GM06990 (cell line): Measurements from ENCODE around the gene BAIAP2.
"Not testable (repeated sequence)": the region's sequence is repeated elsewhere in the genome, so short reads cannot be mapped to it uniquely, and the experiment has no call there.

Experiments used
- DNase-seq: peaks from one replicate; pipeline ENCODE4 v3.0.0-alpha.2; 2011; ENCODE audit not compliant: insufficient read length; ENCODE audit errors: extremely low read depth
- H3K27me3 ChIP-seq: replicated peaks from 2 replicates; pipeline ENCODE4 v1.6.0; 2011; ENCODE audit warnings: low read length; ENCODE audit not compliant: control insufficient read depth, insufficient read depth
- H3K36me3 ChIP-seq: 2 replicates; pipeline ENCODE4 v1.5.1; 2011; ENCODE audit warnings: low read length; ENCODE audit not compliant: control insufficient read depth, insufficient read depth
- H3K4me3 ChIP-seq: replicated peaks from 2 replicates; pipeline ENCODE4 v1.5.1; 2011; ENCODE audit warnings: low read depth, mild to moderate bottlenecking, control low read depth, low read length
- TF ChIP-seq, protein P1 (sequence below): IDR thresholded peaks from 2 replicates; pipeline ENCODE4 v1.5.1; 2011; ENCODE audit warnings: low read length, control low read depth, mild to moderate bottlenecking, inconsistent platforms; ENCODE audit not compliant: insufficient read depth, poor library complexity, severe bottlenecking

BAIAP2 gene

DNA sequence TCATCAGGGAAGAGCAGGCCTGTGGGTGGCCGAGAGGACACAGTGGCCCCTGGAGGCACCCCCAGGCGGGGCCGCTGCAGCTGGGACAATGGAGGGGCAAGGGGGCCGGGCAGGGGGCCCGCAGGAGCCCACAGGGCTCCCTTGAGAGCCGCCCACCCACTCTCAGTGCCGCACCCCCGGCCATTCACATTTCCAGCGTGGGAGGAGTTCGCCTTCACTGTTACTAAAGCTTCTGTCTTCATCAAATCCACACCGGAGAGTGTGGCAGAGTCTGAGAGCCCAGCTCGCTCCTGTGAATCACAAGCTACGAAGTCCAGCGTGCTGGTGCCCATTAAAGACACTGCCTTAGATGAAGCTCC, 109.5 kb downstream of the BAIAP2 start:
- H3K4me3 ChIP-seq: no peak overlapping the region
- TF ChIP-seq, protein P1, sequence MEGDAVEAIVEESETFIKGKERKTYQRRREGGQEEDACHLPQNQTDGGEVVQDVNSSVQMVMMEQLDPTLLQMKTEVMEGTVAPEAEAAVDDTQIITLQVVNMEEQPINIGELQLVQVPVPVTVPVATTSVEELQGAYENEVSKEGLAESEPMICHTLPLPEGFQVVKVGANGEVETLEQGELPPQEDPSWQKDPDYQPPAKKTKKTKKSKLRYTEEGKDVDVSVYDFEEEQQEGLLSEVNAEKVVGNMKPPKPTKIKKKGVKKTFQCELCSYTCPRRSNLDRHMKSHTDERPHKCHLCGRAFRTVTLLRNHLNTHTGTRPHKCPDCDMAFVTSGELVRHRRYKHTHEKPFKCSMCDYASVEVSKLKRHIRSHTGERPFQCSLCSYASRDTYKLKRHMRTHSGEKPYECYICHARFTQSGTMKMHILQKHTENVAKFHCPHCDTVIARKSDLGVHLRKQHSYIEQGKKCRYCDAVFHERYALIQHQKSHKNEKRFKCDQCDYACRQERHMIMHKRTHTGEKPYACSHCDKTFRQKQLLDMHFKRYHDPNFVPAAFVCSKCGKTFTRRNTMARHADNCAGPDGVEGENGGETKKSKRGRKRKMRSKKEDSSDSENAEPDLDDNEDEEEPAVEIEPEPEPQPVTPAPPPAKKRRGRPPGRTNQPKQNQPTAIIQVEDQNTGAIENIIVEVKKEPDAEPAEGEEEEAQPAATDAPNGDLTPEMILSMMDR: no peak
- no peaks in the 10 kb centered on the region for H3K36me3 ChIP-seq
- no peak for DNase-seq
- no peaks in the 10 kb centered on the region; the same call in 1 of the 2 replicates for H3K27me3 ChIP-seq

DNA sequence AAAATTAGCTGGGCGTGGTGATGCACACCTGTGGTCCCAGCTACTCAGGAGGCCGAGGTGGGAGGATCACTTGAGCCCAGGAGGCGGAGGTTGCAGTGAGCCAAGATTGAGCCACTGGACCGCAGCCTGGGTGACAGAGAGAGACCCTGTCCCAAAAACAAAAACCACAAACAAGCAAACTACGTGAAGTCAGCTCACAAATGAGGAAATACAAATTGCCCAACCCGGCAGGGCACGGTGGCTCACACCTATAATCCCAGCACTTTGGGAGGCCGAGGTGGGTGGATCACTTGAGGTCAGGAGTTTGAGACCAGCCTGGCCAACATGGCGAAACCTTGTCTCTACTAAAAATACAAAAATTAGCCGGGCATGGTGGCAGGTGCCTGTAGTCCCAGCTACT, 111.3 kb downstream of the BAIAP2 start:
- DNase-seq, H3K27me3 ChIP-seq, H3K36me3 ChIP-seq, H3K4me3 ChIP-seq: not testable (repeated sequence)

DNA sequence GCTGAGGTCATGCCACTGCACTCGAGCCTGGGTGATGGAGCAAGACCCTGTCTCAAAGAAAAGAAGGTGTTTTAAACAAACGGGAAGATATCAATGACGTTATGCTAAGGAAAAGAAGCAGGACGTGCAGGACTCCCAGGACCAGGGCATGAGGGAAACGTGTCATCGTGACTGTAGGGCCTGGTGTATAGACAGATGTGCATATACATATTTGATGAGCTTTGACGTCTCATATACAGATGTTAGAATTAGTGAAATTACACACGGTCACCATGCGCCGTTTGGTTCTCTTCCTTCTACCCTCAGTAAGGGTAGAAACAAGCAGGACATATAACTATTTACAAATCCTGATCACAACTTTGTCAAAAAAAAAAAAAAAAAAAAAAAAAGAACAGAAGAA, 112.8 kb downstream of the BAIAP2 start:
- H3K27me3 ChIP-seq: no peaks in the 10 kb centered on the region; the same call in 1 of the 2 replicates
- TF ChIP-seq, protein P1: no peak
- H3K4me3 ChIP-seq: no peak overlapping the region
- DNase-seq: no peak
- H3K36me3 ChIP-seq: no peaks in the 10 kb centered on the region

DNA sequence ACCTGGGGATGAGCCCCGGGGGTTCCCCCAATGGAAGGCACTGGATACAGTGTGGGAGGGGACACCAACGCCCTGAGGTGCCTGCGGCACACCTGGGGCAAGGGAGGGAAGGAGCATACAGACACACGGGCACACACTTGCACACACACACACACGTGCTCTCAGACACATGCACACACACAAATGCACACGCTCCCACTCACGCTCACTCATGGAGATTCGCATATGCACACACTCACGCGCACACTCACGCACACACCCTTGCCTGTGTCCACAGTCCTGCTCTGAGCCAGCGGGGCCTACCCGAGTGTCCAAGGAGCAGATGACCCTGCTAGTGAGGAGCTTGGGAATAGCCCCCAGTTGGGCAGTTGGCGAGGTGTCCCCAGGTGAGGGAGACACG, 113.6 kb downstream of the BAIAP2 start:
- DNase-seq: no peak
- no peak overlapping the region for H3K4me3 ChIP-seq
- H3K36me3 ChIP-seq: no peaks in the 10 kb centered on the region
- TF ChIP-seq, protein P1: no peak
- H3K27me3 ChIP-seq: no peaks in the 10 kb centered on the region; the same call in 1 of the 2 replicates

DNA sequence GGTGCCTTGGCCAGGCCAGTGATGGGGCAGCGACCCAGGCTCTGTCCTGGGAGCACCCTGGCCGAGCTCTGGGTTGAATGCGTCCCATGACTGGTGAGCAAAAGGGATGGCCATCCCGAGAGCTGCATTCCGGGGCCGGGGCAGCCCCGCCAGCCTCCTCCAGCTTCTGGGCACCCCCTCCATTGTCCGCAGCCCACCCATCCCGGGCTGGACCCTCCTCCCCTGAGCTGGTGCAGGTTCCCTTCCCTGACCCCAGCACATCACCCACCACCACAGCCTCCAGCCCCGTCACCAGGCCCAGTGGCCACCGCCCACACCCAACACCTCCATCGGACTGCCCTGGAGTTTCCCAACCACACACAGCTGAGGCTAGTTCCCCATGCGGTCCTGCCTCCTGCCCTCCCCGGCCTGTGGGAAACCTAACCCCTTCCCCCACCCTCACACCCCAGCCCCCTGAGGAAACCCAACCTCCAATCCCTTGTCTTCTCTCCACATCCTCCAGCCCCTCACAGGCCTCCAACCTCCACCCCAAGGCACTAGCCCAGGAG, 114.1 kb downstream of the BAIAP2 start:
- TF ChIP-seq, protein P1: no peak
- H3K36me3 ChIP-seq: no peaks in the 10 kb centered on the region
- H3K4me3 ChIP-seq: no peak overlapping the region
- DNase-seq: no peak
- no peaks in the 10 kb centered on the region for H3K27me3 ChIP-seq

DNA sequence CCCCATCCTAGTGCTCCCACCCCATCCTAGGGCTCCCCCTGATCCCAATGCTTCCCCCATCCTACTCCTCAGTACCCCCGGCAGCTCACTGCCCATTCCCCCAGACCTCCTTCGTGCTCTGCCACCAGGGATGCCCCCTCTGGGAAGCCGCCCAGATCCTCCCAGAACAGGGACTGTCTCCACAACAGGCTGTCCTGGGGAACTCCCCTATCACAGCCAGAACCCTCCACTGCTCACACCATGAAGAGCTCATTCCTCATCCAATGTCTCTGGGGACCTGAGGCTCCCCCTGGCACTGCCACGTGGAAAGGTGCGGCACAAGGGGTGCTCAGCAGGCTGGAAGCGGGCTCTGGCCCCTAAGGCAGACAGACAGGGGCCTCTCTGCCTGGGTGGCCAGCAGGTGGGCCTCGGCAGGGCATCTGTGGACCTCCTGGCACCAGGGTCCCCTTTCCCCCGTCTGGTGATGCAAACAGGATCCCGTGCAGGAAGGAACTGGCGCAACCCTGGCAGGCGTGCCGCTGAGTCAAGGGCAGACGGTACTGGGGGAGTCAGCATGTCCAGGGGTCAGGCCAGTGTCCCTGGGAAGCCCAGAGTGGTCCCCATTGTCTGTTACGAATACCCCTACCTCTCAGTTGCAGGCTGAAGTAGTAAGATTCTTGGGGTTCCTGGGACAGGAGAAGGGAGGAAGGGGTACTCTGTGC, 115.6 kb downstream of the BAIAP2 start:
- no peaks in the 10 kb centered on the region for H3K36me3 ChIP-seq
- H3K27me3 ChIP-seq: no peaks in the 10 kb centered on the region
- no peak overlapping the region for H3K4me3 ChIP-seq
- TF ChIP-seq, protein P1: no peak
- no peak for DNase-seq
